HG03342 (cell line): ENCODE measurements around the gene PARP3.

Experiments used
- ATAC-seq: cut with Tn5 transposase; IDR thresholded peaks from one replicate; pipeline ENCODE4 v1.9.1; 2021; ENCODE audit warnings: mild to moderate bottlenecking, moderate library complexity; ENCODE audit not compliant: unreplicated experiment

Gene PARP3

GRCh38 chr3:51966016-51966415 is 23.9 kb downstream of the PARP3 start:
- no peak for ATAC-seq

GRCh38 chr3:51966486-51966885 is 24.3 kb downstream of the PARP3 start:
- no peak for ATAC-seq

GRCh38 chr3:51966922-51967383 is 24.8 kb downstream of the PARP3 start:
- ATAC-seq: peak; percentile 51

GRCh38 chr3:51967384-51968169 is 25.4 kb downstream of the PARP3 start, which contains the start of gene PCBP4:
Gene PCBP4 (minus strand): TSS chr3:51967454. CDS start chr3:51961240, 6,214 bp downstream.
- ATAC-seq: peak; percentile 40

- ATAC-seq: no peak
These were observed 26.1 kb downstream of the PARP3 start for GRCh38 chr3:51968170-51968775.

- ATAC-seq: no peak
These were observed 26.9 kb downstream of the PARP3 start for GRCh38 chr3:51968883-51969678.

GRCh38 chr3:51969841-51970240 is 27.7 kb downstream of the PARP3 start:
- ATAC-seq: no peak

- ATAC-seq: no peak
These were observed 28.6 kb downstream of the PARP3 start for GRCh38 chr3:51970606-51971300.

- ATAC-seq: no peak
These were observed 29.2 kb downstream of the PARP3 start for GRCh38 chr3:51971350-51971749.

GRCh38 chr3:51974277-51974962 is 32.3 kb downstream of the PARP3 start:
- no peak for ATAC-seq

- peak; percentile 57 for ATAC-seq
These were observed 33.0 kb downstream of the PARP3 start, which contains the start of gene ABHD14A for GRCh38 chr3:51974963-51975851. Gene ABHD14A (plus strand): TSS chr3:51975064. CDS start chr3:51975136, 72 bp downstream.

GRCh38 chr3:51975852-51976549 is 33.8 kb downstream of the PARP3 start:
- ATAC-seq: no peak

GRCh38 chr3:51977446-51978142 is 35.4 kb downstream of the PARP3 start:
- no peak for ATAC-seq

GRCh38 chr3:51978143-51978502 is 36.0 kb downstream of the PARP3 start:
- no peak for ATAC-seq

GRCh38 chr3:51980253-51980652 is 38.1 kb downstream of the PARP3 start:
- ATAC-seq: no peak

GRCh38 chr3:51982352-51982837 is 40.2 kb downstream of the PARP3 start:
- ATAC-seq: peak; percentile 53

- ATAC-seq: peak; percentile 67
These were observed 40.8 kb downstream of the PARP3 start, which contains the start of gene ACY1 for GRCh38 chr3:51982838-51983577. Gene ACY1 (plus strand): TSS chr3:51983535. CDS start chr3:51984065, 530 bp downstream.
